GM23338 (cell line): ENCODE measurements around the gene SLX4. TPM values are rescaled to one million over a fixed set of nuclear protein-coding genes. Genes with fewer than 3 reads are reported as not detected.

ENCODE experiments used
- ATAC-seq: fragments of 200-7000 bp; cut with Tn5 transposase; 3 replicates; pipeline ENCODE4 v1.9.1; 2020
- DNase-seq: peaks from one replicate; pipeline ENCODE4 v3.0.0-alpha.2; 2015; ENCODE audit warnings: low spot score
- H2AFZ ChIP-seq: fragments of 200-600 bp; sonication (generic); 2 replicates; pipeline ENCODE4 v1.8.0; 2016; ENCODE audit warnings: antibody characterized with exemption, mild to moderate bottlenecking, moderate library complexity
- H3F3A ChIP-seq: fragments of 200-600 bp; sonication (generic); replicated peaks from 2 replicates; pipeline ENCODE4 v1.8.0; 2017; ENCODE audit warnings: antibody characterized with exemption, mixed run types, low read depth
- H3K27ac ChIP-seq: fragments of 200-600 bp; sonication (generic); 2 replicates; pipeline ENCODE4 v1.6.1; 2016; ENCODE audit warnings: low read depth
- H3K27me3 ChIP-seq: fragments of 200-600 bp; sonication (generic); 2 replicates; pipeline ENCODE4 v1.8.0; 2016; ENCODE audit warnings: mild to moderate bottlenecking, mixed run types, moderate library complexity; ENCODE audit not compliant: insufficient read depth
- H3K36me3 ChIP-seq: fragments of 200-600 bp; sonication (generic); 2 replicates; pipeline ENCODE4 v1.8.0; 2016; ENCODE audit warnings: mild to moderate bottlenecking; ENCODE audit not compliant: insufficient read depth
- H3K4me1 ChIP-seq: fragments of 200-600 bp; sonication (generic); 2 replicates; pipeline ENCODE4 v1.8.0; 2016; ENCODE audit warnings: mild to moderate bottlenecking, moderate library complexity; ENCODE audit not compliant: insufficient read depth
- H3K4me2 ChIP-seq: fragments of 200-600 bp; sonication (generic); 2 replicates; pipeline ENCODE4 v1.7.1; 2017; ENCODE audit warnings: mixed run types
- H3K4me3 ChIP-seq: fragments of 200-600 bp; sonication (generic); 2 replicates; pipeline ENCODE4 v1.6.1; 2016; ENCODE audit warnings: mixed run types
- H3K79me2 ChIP-seq: fragments of 200-600 bp; sonication (generic); replicated peaks from 2 replicates; pipeline ENCODE4 v1.8.0; 2017; ENCODE audit warnings: mild to moderate bottlenecking; ENCODE audit not compliant: insufficient read depth
- H3K9me2 ChIP-seq: fragments of 200-600 bp; sonication (generic); 2 replicates; pipeline ENCODE4 v1.8.0; 2017; ENCODE audit not compliant: insufficient read depth
- H4K20me1 ChIP-seq: fragments of 200-600 bp; sonication (generic); replicated peaks from 2 replicates; pipeline ENCODE4 v1.8.0; 2017; ENCODE audit warnings: mild to moderate bottlenecking; ENCODE audit not compliant: insufficient read depth
- H3K27ac Mint-ChIP-seq: 2 replicates; pipeline ENCODE4 v1.8.0; 2020; ENCODE audit warnings: inconsistent platforms, mild to moderate bottlenecking, moderate library complexity, mixed read lengths
- H3K27me3 Mint-ChIP-seq: 3 replicates; pipeline ENCODE4 v1.8.0; 2022; ENCODE audit warnings: low read depth, mild to moderate bottlenecking, moderate library complexity, mixed read lengths, inconsistent platforms; ENCODE audit not compliant: insufficient read depth, poor library complexity
- H3K36me3 Mint-ChIP-seq: 3 replicates; pipeline ENCODE4 v1.8.0; 2021; ENCODE audit warnings: low read depth, mild to moderate bottlenecking, inconsistent platforms, moderate library complexity, mixed read lengths
- H3K4me1 Mint-ChIP-seq: 3 replicates; pipeline ENCODE4 v1.8.0; 2020; ENCODE audit warnings: mild to moderate bottlenecking, inconsistent platforms, mixed read lengths
- H3K4me3 Mint-ChIP-seq: 3 replicates; pipeline ENCODE4 v1.8.0; 2021; ENCODE audit warnings: moderate library complexity, mild to moderate bottlenecking, inconsistent platforms, mixed read lengths
- H3K9me3 Mint-ChIP-seq: 3 replicates; pipeline ENCODE4 v1.8.0; 2020; ENCODE audit warnings: moderate library complexity, mild to moderate bottlenecking, inconsistent platforms, mixed read lengths
- CREB1 ChIP-seq: fragments of 250-450 bp; sonication (Bioruptor Pico); IDR thresholded peaks from 2 replicates; pipeline ENCODE4 v1.5.0; 2020; ENCODE audit warnings: low read depth, mild to moderate bottlenecking, moderate library complexity
- CTCF ChIP-seq, 2 experiments: fragments of 200-600 bp in 1 of 2; sonication (generic) in 1 of 2; conservative IDR thresholded peaks; 2 replicates each; pipeline versions ENCODE4 v1.5.1 to v1.6.1; 2016 to 2017; ENCODE audit warnings: antibody characterized with exemption in 2 of 2, low read depth in 2 of 2, mild to moderate bottlenecking in 2 of 2, moderate library complexity in 1 of 2
- EZH2phosphoT487 ChIP-seq: fragments of 200-600 bp; sonication (generic); IDR thresholded peaks from one replicate; pipeline ENCODE4 v1.8.1; 2018; ENCODE audit warnings: antibody characterized with exemption; ENCODE audit not compliant: unreplicated experiment
- JUNB ChIP-seq: IDR thresholded peaks from one replicate; pipeline ENCODE4 v1.6.1; 2016; ENCODE audit warnings: antibody characterized with exemption; ENCODE audit not compliant: unreplicated experiment
- NANOG ChIP-seq: IDR thresholded peaks from 2 replicates; pipeline ENCODE4 v1.6.1; 2016; ENCODE audit warnings: antibody characterized with exemption, borderline replicate concordance
- POLR2AphosphoS5 ChIP-seq: IDR thresholded peaks from 2 replicates; pipeline ENCODE4 v1.6.1; 2016; ENCODE audit warnings: antibody characterized with exemption, low read depth
- STAT1 ChIP-seq: IDR thresholded peaks from one replicate; pipeline ENCODE4 v1.6.1; 2016; ENCODE audit warnings: antibody characterized with exemption; ENCODE audit not compliant: unreplicated experiment
- ZNF114 ChIP-seq: fragments of 250-450 bp; sonication (Bioruptor Pico); IDR thresholded peaks from 2 replicates; pipeline ENCODE4 v1.5.0; 2020; ENCODE audit warnings: mild to moderate bottlenecking, moderate library complexity
- ZNF331 ChIP-seq: fragments of 250-450 bp; sonication (Bioruptor Pico); IDR thresholded peaks from 2 replicates; pipeline ENCODE4 v1.5.0; 2020; ENCODE audit warnings: low read depth, mild to moderate bottlenecking, moderate library complexity
- polyA plus RNA-seq: library from polyadenylated mRNA; unstranded; fragments of >200 nt; fragmentation: Nextera tagmentation; extraction: Ambion mirVana; gene quantifications from 2 replicates; pipeline ENCODE4 v1.2.1, GENCODE V29; 2016
- total RNA-seq: library from RNA; depleted of rRNA; stranded (reverse); fragments of >200 nt; shearing (Covaris generic); gene quantifications from 2 replicates; pipeline ENCODE4 v1.2.3, GENCODE V29; 2014
- TF ChIP-seq, protein P1 (sequence below): fragments of 250-450 bp; sonication (Bioruptor Pico); IDR thresholded peaks from 2 replicates; pipeline ENCODE4 v1.5.0; 2020; ENCODE audit warnings: mild to moderate bottlenecking, moderate library complexity
- TF ChIP-seq, protein P2 (sequence below): IDR thresholded peaks from one replicate; pipeline ENCODE4 v1.6.1; 2018; ENCODE audit warnings: antibody characterized with exemption; ENCODE audit not compliant: unreplicated experiment

SLX4 gene
- total and polyA plus RNA-seq, 2 experiments from 2014 or later, result 3.0 to 15.2 TPM

DNA sequence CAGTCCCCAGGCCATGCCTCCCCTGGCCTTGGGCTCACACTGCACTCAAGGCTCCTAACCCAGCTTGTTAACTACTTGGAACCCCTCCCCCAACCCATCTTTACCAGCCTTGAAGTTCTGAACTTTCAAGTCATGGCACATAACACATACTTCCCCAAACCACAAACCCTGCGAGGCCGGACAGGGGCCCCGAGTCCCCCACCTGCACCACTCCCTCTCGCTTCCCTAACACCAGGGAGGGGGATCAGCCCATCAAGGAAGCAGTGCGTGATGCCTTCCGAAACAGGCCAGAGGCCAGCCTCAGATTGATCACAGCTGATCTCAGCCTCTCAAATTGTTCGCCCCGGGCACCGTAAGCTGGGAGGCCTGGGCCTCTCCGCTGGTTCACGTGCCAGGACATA is 31.2 kb downstream of the SLX4 start (continued):
- TF ChIP-seq, protein P1, sequence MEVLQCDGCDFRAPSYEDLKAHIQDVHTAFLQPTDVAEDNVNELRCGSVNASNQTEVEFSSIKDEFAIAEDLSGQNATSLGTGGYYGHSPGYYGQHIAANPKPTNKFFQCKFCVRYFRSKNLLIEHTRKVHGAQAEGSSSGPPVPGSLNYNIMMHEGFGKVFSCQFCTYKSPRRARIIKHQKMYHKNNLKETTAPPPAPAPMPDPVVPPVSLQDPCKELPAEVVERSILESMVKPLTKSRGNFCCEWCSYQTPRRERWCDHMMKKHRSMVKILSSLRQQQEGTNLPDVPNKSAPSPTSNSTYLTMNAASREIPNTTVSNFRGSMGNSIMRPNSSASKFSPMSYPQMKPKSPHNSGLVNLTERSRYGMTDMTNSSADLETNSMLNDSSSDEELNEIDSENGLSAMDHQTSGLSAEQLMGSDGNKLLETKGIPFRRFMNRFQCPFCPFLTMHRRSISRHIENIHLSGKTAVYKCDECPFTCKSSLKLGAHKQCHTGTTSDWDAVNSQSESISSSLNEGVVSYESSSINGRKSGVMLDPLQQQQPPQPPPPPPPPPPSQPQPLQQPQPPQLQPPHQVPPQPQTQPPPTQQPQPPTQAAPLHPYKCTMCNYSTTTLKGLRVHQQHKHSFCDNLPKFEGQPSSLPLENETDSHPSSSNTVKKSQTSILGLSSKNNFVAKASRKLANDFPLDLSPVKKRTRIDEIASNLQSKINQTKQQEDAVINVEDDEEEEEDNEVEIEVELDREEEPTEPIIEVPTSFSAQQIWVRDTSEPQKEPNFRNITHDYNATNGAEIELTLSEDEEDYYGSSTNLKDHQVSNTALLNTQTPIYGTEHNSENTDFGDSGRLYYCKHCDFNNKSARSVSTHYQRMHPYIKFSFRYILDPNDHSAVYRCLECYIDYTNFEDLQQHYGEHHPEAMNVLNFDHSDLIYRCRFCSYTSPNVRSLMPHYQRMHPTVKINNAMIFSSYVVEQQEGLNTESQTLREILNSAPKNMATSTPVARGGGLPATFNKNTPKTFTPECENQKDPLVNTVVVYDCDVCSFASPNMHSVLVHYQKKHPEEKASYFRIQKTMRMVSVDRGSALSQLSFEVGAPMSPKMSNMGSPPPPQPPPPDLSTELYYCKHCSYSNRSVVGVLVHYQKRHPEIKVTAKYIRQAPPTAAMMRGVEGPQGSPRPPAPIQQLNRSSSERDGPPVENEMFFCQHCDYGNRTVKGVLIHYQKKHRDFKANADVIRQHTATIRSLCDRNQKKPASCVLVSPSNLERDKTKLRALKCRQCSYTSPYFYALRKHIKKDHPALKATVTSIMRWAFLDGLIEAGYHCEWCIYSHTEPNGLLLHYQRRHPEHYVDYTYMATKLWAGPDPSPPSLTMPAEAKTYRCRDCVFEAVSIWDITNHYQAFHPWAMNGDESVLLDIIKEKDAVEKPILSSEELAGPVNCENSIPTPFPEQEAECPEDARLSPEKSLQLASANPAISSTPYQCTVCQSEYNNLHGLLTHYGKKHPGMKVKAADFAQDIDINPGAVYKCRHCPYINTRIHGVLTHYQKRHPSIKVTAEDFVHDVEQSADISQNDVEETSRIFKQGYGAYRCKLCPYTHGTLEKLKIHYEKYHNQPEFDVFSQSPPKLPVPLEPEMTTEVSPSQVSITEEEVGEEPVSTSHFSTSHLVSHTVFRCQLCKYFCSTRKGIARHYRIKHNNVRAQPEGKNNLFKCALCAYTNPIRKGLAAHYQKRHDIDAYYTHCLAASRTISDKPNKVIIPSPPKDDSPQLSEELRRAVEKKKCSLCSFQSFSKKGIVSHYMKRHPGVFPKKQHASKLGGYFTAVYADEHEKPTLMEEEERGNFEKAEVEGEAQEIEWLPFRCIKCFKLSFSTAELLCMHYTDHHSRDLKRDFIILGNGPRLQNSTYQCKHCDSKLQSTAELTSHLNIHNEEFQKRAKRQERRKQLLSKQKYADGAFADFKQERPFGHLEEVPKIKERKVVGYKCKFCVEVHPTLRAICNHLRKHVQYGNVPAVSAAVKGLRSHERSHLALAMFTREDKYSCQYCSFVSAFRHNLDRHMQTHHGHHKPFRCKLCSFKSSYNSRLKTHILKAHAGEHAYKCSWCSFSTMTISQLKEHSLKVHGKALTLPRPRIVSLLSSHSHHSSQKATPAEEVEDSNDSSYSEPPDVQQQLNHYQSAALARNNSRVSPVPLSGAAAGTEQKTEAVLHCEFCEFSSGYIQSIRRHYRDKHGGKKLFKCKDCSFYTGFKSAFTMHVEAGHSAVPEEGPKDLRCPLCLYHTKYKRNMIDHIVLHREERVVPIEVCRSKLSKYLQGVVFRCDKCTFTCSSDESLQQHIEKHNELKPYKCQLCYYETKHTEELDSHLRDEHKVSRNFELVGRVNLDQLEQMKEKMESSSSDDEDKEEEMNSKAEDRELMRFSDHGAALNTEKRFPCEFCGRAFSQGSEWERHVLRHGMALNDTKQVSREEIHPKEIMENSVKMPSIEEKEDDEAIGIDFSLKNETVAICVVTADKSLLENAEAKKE (CRISPR knock-in tag), result no peak
- TF ChIP-seq ZNF114 (CRISPR knock-in tag) (no peak), STAT1 (no peak), NANOG (no peak), EZH2phosphoT487 (no peak), POLR2AphosphoS5 (no peak), CTCF (conservative IDR thresholded peaks at IDR 0.05; ENCODE audit: low read depth in 2 of 2) (no peak)

GRCh38 chr16:3579776-3580175 is 31.6 kb downstream of the SLX4 start:
- Histone ChIP-seq H3K27ac (no peak overlapping the region), H4K20me1 (no peaks in the 10 kb centered on the region), H3K36me3 (no peaks in the 10 kb centered on the region), H3K4me2 (no peak overlapping the region), H3K79me2 (no peaks in the 10 kb centered on the region), H3K27me3 (no peaks in the 10 kb centered on the region), H3K4me1 (no peaks in the 10 kb centered on the region), H3F3A (no peaks in the 10 kb centered on the region), H3K4me3 (no peak overlapping the region), H3K9me2 (no peaks in the 10 kb centered on the region), H2AFZ (no peak overlapping the region)
- H3K27me3 Mint-ChIP-seq, result peaks cover 2% of the 10 kb centered on the region
- no peak overlapping the region for H3K4me3 Mint-ChIP-seq
- no peak for DNase-seq
- no peak for ATAC-seq
- H3K27ac Mint-ChIP-seq, result no peak overlapping the region; the same call in 1 of the 2 replicates
- no peaks in the 10 kb centered on the region; the same call in 2 of the 3 replicates for H3K9me3 Mint-ChIP-seq
- peaks cover 22% of the 10 kb centered on the region; the same call in 2 of the 3 replicates for H3K36me3 Mint-ChIP-seq
- peaks cover 15% of the 10 kb centered on the region for H3K4me1 Mint-ChIP-seq
- TF ChIP-seq, protein P2, sequence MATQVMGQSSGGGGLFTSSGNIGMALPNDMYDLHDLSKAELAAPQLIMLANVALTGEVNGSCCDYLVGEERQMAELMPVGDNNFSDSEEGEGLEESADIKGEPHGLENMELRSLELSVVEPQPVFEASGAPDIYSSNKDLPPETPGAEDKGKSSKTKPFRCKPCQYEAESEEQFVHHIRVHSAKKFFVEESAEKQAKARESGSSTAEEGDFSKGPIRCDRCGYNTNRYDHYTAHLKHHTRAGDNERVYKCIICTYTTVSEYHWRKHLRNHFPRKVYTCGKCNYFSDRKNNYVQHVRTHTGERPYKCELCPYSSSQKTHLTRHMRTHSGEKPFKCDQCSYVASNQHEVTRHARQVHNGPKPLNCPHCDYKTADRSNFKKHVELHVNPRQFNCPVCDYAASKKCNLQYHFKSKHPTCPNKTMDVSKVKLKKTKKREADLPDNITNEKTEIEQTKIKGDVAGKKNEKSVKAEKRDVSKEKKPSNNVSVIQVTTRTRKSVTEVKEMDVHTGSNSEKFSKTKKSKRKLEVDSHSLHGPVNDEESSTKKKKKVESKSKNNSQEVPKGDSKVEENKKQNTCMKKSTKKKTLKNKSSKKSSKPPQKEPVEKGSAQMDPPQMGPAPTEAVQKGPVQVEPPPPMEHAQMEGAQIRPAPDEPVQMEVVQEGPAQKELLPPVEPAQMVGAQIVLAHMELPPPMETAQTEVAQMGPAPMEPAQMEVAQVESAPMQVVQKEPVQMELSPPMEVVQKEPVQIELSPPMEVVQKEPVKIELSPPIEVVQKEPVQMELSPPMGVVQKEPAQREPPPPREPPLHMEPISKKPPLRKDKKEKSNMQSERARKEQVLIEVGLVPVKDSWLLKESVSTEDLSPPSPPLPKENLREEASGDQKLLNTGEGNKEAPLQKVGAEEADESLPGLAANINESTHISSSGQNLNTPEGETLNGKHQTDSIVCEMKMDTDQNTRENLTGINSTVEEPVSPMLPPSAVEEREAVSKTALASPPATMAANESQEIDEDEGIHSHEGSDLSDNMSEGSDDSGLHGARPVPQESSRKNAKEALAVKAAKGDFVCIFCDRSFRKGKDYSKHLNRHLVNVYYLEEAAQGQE, result no peak
- TF ChIP-seq CREB1 (CRISPR knock-in tag) (no peak), ZNF331 (CRISPR knock-in tag) (no peak), EZH2phosphoT487 (no peak), STAT1 (no peak), JUNB (no peak), POLR2AphosphoS5 (no peak), CTCF (conservative IDR thresholded peaks at IDR 0.05; ENCODE audit: low read depth in 2 of 2) (no peak)
